ENCODE results near the gene ZNF366.

Gene ZNF366

DNA sequence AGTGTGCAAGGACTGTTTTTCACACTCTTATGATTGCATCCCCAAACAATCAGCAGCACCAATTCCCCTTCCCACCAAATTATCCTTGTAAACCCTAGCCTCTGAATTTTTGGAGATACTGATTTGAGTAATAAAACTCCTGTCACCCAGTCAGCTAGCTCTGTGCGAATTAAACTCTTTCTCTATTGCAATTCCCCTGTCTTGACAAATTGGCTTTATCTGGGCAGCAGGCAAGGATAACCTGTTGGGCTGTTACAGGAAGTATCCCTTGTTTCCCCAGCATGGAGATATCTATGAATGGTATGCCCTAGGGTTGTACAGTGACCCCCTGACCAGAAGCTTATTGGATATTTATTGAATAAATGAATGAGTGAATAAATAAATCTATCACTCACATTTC is 106.3 kb downstream of the ZNF366 start:
- DNase-seq, result no peak

DNA sequence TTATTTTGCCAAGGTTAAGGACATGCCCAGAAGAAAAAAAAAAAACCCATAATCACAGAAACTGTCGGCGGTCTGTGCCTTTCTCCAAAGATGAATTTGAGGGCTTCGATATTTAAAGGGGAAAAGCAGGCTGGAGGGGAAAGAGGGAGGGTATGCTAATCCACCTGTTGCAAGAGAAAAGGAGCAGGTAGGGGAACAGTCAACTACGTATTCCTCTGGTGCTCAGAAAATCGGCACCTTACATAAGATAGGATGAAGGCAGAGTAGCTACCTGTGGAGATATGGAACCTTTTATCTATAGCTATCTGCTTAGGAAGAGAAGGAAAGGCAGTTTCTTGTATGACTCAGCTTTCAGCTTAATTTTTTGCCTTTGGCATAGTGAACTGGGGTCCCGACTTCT is 109.4 kb downstream of the ZNF366 start:
- DNase-seq, result no peak

DNA sequence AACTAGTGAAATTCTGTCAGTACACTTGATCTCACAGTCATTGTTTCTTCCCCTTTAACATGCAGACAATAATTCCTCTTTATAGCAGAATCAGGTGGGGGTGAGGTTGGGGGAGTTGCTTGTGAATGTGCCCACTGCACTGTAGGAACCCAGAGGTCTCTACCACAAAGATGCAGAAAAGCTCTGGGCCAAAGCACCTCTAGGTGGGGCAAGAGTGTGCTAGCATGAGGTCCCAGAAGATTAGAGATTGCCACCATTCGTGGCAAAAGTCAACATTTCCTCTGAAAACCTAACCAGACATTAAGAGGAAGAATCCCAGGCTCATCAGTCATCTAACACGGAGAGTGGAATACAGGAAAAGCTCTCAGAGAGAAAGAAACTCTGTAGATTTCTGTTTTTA is 112.5 kb downstream of the ZNF366 start:
- no peak for DNase-seq

GRCh38 chr5:72393052-72393451 is 114.2 kb downstream of the ZNF366 start:
- no peak for DNase-seq
